GM19452 (cell line): ENCODE data around the gene UQCR10.
A peak's percentile ranks its signal among the peaks of the same experiment; 100 is the strongest.

ENCODE experiments used
- ATAC-seq: cut with Tn5 transposase; IDR thresholded peaks from one replicate; pipeline ENCODE4 v1.9.1; 2021; ENCODE audit not compliant: unreplicated experiment

UQCR10 gene

GRCh38 chr22:29762263-29762662, 4.9 kb upstream of the UQCR10 start:
- ATAC-seq = no peak

- ATAC-seq = peak; percentile 16
Observed at GRCh38 chr22:29765905-29766631, 1.1 kb upstream of the UQCR10 start.

GRCh38 chr22:29766632-29767170, 468 bp upstream of the UQCR10 start, which contains the start of gene ZMAT5:
Gene ZMAT5 (minus strand): TSS chr22:29767007. CDS start chr22:29748544, 18,463 bp downstream.
- peak; percentile 84 for ATAC-seq

GRCh38 chr22:29768052-29768693, 1.0 kb downstream of the UQCR10 start:
- ATAC-seq = no peak

GRCh38 chr22:29769723-29770321, 2.7 kb downstream of the UQCR10 start:
- ATAC-seq = no peak

- ATAC-seq = no peak
Observed at GRCh38 chr22:29772170-29772641, 5.0 kb downstream of the UQCR10 start.

- no peak for ATAC-seq
Observed at GRCh38 chr22:29773233-29773632, 6.1 kb downstream of the UQCR10 start.

- ATAC-seq = no peak
Observed at GRCh38 chr22:29780220-29780619, 13.1 kb downstream of the UQCR10 start.

GRCh38 chr22:29780748-29781676, 13.8 kb downstream of the UQCR10 start:
- ATAC-seq = no peak

GRCh38 chr22:29782061-29782845, 15.1 kb downstream of the UQCR10 start:
- no peak for ATAC-seq

- no peak for ATAC-seq
Observed at GRCh38 chr22:29784451-29785361, 17.5 kb downstream of the UQCR10 start.

GRCh38 chr22:29786031-29786430, 18.9 kb downstream of the UQCR10 start:
- ATAC-seq = no peak

- no peak for ATAC-seq
Observed at GRCh38 chr22:29787371-29787980, 20.3 kb downstream of the UQCR10 start.

GRCh38 chr22:29788339-29789279, 21.4 kb downstream of the UQCR10 start:
- ATAC-seq = no peak

GRCh38 chr22:29790061-29790460, 22.9 kb downstream of the UQCR10 start:
- no peak for ATAC-seq

- no peak for ATAC-seq
Observed at GRCh38 chr22:29793396-29793795, 26.2 kb downstream of the UQCR10 start.

GRCh38 chr22:29795663-29796062, 28.5 kb downstream of the UQCR10 start:
- ATAC-seq = no peak
